ENCODE data around the gene FARS2. TPM values are rescaled to one million over a fixed set of nuclear protein-coding genes. Genes with fewer than 3 reads are reported as not detected.

Gene FARS2
- total and polyA plus RNA-seq, 2 donors (not counting 3 experiments of a cell fraction or from before 2014, with no cell fraction given), result 20.2 to 20.5 TPM

- Histone ChIP-seq H4K20me1 (replicated peaks; ENCODE audit: control insufficient read depth, extremely low read depth, insufficient read depth, low read length) (no peaks in the 10 kb centered on the region), H2AFZ (ENCODE audit: low read depth, low read length) (no peak overlapping the region), H3K4me1 (ENCODE audit: control insufficient read depth, extremely low read depth, insufficient read depth, low read length) (no peaks in the 10 kb centered on the region), H3K4me2 (ENCODE audit: insufficient read depth, low read length) (no peak overlapping the region), H3K79me2 (ENCODE audit: control insufficient read depth, insufficient read depth, low read length) (no peaks in the 10 kb centered on the region), H3K9ac (replicated peaks; ENCODE audit: extremely low read depth, insufficient read depth, low read length) (no peak overlapping the region), H3K36me3 (ENCODE audit: control insufficient read depth in 2 of 2, extremely low read depth in 1 of 2, insufficient read depth in 2 of 2, low read length in 2 of 2) (no peaks in the 10 kb centered on the region), H3K4me3 (replicated peaks in 1 of 3; ENCODE audit: insufficient read depth in 1 of 3, low read depth in 1 of 3, low read length in 3 of 3) (no peak overlapping the region), H3K27me3 (ENCODE audit: control insufficient read depth in 2 of 2, insufficient read depth in 2 of 2, low read length in 2 of 2) (no peaks in the 10 kb centered on the region), H3K9me3 (replicated peaks; ENCODE audit: control insufficient read depth, insufficient read depth, low read length) (no peaks in the 10 kb centered on the region), H3K27ac (ENCODE audit: insufficient read depth, low read depth, low read length) (no peak overlapping the region), H3K9me1 (replicated peaks; ENCODE audit: control insufficient read depth, extremely low read depth, insufficient read depth, low read length) (no peaks in the 10 kb centered on the region)
- CTCF ChIA-PET, result interaction anchor here (0.6 to 4.5 kb wide), 9 partner anchors 8 to 246 kb away, joined by 3 to 37 read pairs (median 4); no protein-coding TSS in a partner anchor
- dilution Hi-C loops (cut with MboI; ENCODE audit: extremely low pct_ligation_motif_present, low sequenced_read_pairs), result no loop called here
- POLR2A ChIA-PET, result no interaction called here
- FAIRE-seq (peak; percentile 15), DNase-seq (ENCODE audit: low read depth, low spot score) (peak; percentile 18)
- BruUV-seq (replicated peaks), result no TSS peak
- TF ChIP-seq CTCF (IDR thresholded peaks at IDR 0.05; ENCODE audit: extremely low read depth in 1 of 2, insufficient read depth in 1 of 2, low read depth in 1 of 2, low read length in 2 of 2) (peak; percentile 18 to 56), GATA2 (IDR thresholded peaks at IDR 0.05; ENCODE audit: insufficient read depth, insufficient read length, low read depth, low read length) (no peak), POLR2AphosphoS5 (IDR thresholded peaks at IDR 0.05; ENCODE audit: insufficient read depth, low read depth, low read length) (no peak), JUN (IDR thresholded peaks at IDR 0.05; ENCODE audit: borderline replicate concordance, insufficient read depth, insufficient read length, low read depth) (no peak), FOS (IDR thresholded peaks at IDR 0.05; ENCODE audit: borderline replicate concordance, insufficient read depth, low read length) (no peak), EZH2 (IDR thresholded peaks at IDR 0.05; ENCODE audit: borderline replicate concordance, low read depth, low read length, severe bottlenecking) (no peak), MYC (IDR thresholded peaks at IDR 0.05; ENCODE audit: low read depth, low read length) (no peak)
- TF ChIP-seq, protein P1, sequence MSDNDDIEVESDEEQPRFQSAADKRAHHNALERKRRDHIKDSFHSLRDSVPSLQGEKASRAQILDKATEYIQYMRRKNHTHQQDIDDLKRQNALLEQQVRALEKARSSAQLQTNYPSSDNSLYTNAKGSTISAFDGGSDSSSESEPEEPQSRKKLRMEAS (IDR thresholded peaks at IDR 0.05; ENCODE audit: insufficient read depth, insufficient read length), result no peak
- intact Hi-C loops (cut with micrococcal nuclease), result loop anchor here (1.0 to 2.0 kb wide), 2 partner anchors 88 to 160 kb away; no protein-coding TSS in a partner anchor
Observed at GRCh38 chr6:5302995-5303622, 41.8 kb downstream of the FARS2 start.
